Hepatocyte (in vitro differentiated cells): ENCODE measurements around the gene MSANTD2. TPM values are rescaled to one million over a fixed set of nuclear protein-coding genes. Genes with fewer than 3 reads are reported as not detected.

Experiments
- DNase-seq: peaks from one replicate; pipeline ENCODE4 v3.0.0-alpha.2; 2016; ENCODE audit warnings: low spot score
- H2AFZ ChIP-seq: fragments of 200-600 bp; sonication (generic); 2 replicates; pipeline ENCODE4 v1.6.0; 2016; ENCODE audit warnings: antibody characterized with exemption, mild to moderate bottlenecking
- H3K27ac ChIP-seq: fragments of 200-600 bp; sonication (generic); 2 replicates; pipeline ENCODE4 v1.5.1; 2016; ENCODE audit warnings: mild to moderate bottlenecking
- H3K27me3 ChIP-seq: fragments of 200-600 bp; sonication (generic); 2 replicates; pipeline ENCODE4 v1.6.1; 2016
- H3K36me3 ChIP-seq: fragments of 200-600 bp; sonication (generic); replicated peaks from 2 replicates; pipeline ENCODE4 v1.5.1; 2016; ENCODE audit warnings: low read depth; ENCODE audit not compliant: insufficient read depth
- H3K4me1 ChIP-seq: fragments of 200-600 bp; sonication (generic); 2 replicates; pipeline ENCODE4 v1.5.1; 2016; ENCODE audit warnings: mild to moderate bottlenecking, moderate library complexity; ENCODE audit not compliant: insufficient read depth
- H3K4me2 ChIP-seq: fragments of 200-600 bp; sonication (generic); 2 replicates; pipeline ENCODE4 v1.6.0; 2016
- H3K4me3 ChIP-seq: fragments of 200-600 bp; sonication (generic); 2 replicates; pipeline ENCODE4 v1.5.1; 2016; ENCODE audit warnings: mild to moderate bottlenecking
- H3K79me2 ChIP-seq: fragments of 200-600 bp; sonication (generic); 2 replicates; pipeline ENCODE4 v1.6.0; 2017; ENCODE audit warnings: mild to moderate bottlenecking
- H3K9me2 ChIP-seq: fragments of 200-600 bp; sonication (generic); replicated peaks from 2 replicates; pipeline ENCODE4 v1.6.0; 2017; ENCODE audit warnings: mild to moderate bottlenecking; ENCODE audit not compliant: insufficient read depth
- H3K9me3 ChIP-seq: fragments of 200-600 bp; sonication (generic); 2 replicates; pipeline ENCODE4 v1.5.1; 2016; ENCODE audit warnings: low read depth, mild to moderate bottlenecking
- H4K20me1 ChIP-seq: fragments of 200-600 bp; sonication (generic); 2 replicates; pipeline ENCODE4 v1.6.0; 2016; ENCODE audit warnings: mild to moderate bottlenecking; ENCODE audit not compliant: insufficient read depth, poor library complexity, severe bottlenecking
- CTCF ChIP-seq: fragments of 200-600 bp; sonication (generic); IDR thresholded peaks from 2 replicates; pipeline ENCODE4 v1.5.1; 2016; ENCODE audit warnings: antibody characterized with exemption, mild to moderate bottlenecking; ENCODE audit not compliant: poor library complexity
- EZH2 ChIP-seq: fragments of 200-600 bp; sonication (generic); IDR thresholded peaks from 2 replicates; pipeline ENCODE4 v1.6.1; 2016; ENCODE audit warnings: antibody characterized with exemption, mild to moderate bottlenecking, borderline replicate concordance
- EZH2phosphoT487 ChIP-seq: fragments of 200-600 bp; sonication (generic); IDR thresholded peaks from one replicate; pipeline ENCODE4 v1.6.1; 2018; ENCODE audit warnings: antibody characterized with exemption, mild to moderate bottlenecking, low read depth, moderate library complexity; ENCODE audit not compliant: unreplicated experiment, severe bottlenecking
- WGBS: methylation state at CpG from one replicate; pipeline ENCODE4 v1.1.6; 2016; ENCODE audit warnings: low lambda C conversion rate; ENCODE audit errors: missing lambda C conversion rate; 5-methylcytosine and 5-hydroxymethylcytosine counted together
- polyA plus RNA-seq: library from polyadenylated mRNA; unstranded; fragments of >200 nt; fragmentation: Nextera tagmentation; extraction: Ambion mirVana; gene quantifications from 2 replicates; pipeline ENCODE4 v1.2.1, GENCODE V29; 2016
- total RNA-seq: library from RNA; depleted of rRNA; stranded (reverse); fragments of >200 nt; gene quantifications from 2 replicates; pipeline ENCODE4 v1.2.3, GENCODE V29; 2014

Gene MSANTD2
- total and polyA plus RNA-seq, 2 experiments from 2014 or later = 11.2 to 18.3 TPM

GRCh38 chr11:124825876-124826275 lies 25.7 kb upstream of the MSANTD2 start:
- Histone ChIP-seq H3K4me1 (no peaks in the 10 kb centered on the region), H3K9me2 (no peaks in the 10 kb centered on the region), H3K27ac (no peak overlapping the region), H3K27me3 (peaks cover 4% of the 10 kb centered on the region), H3K36me3 (no peaks in the 10 kb centered on the region), H3K4me2 (no peak overlapping the region), H3K79me2 (no peaks in the 10 kb centered on the region), H4K20me1 (no peaks in the 10 kb centered on the region), H3K4me3 (no peak overlapping the region), H3K9me3 (no peaks in the 10 kb centered on the region), H2AFZ (no peak overlapping the region)
- no peak for DNase-seq
- WGBS = 69% methylated on average over 3 of the region's 3 CpGs
- no peak for TF ChIP-seq EZH2phosphoT487

GRCh38 chr11:124823512-124824376 lies 23.5 kb upstream of the MSANTD2 start:
- Histone ChIP-seq H3K27me3 (peaks cover 10% of the 10 kb centered on the region), H3K9me3 (no peaks in the 10 kb centered on the region), H3K36me3 (no peaks in the 10 kb centered on the region), H3K9me2 (no peaks in the 10 kb centered on the region), H3K27ac (peak overlapping the region; percentile 85), H2AFZ (no peak overlapping the region), H4K20me1 (no peaks in the 10 kb centered on the region), H3K4me3 (no peak overlapping the region), H3K79me2 (no peaks in the 10 kb centered on the region), H3K4me2 (peak overlapping the region; percentile 3), H3K4me1 (no peaks in the 10 kb centered on the region)
- 57% methylated on average over 8 of the region's 8 CpGs for WGBS
- TF ChIP-seq CTCF (no peak), EZH2phosphoT487 (no peak), EZH2 (no peak)
- DNase-seq = no peak

- no peaks in the 10 kb centered on the region for H3K36me3 ChIP-seq
- H2AFZ ChIP-seq = no peak overlapping the region
- no peak overlapping the region for H3K27ac ChIP-seq
- H3K9me2 ChIP-seq = no peaks in the 10 kb centered on the region
- TF ChIP-seq EZH2 = no peak
- TF ChIP-seq EZH2phosphoT487 = no peak
- no peak for TF ChIP-seq CTCF
- H3K27me3 ChIP-seq = peaks cover 11% of the 10 kb centered on the region
- H3K4me2 ChIP-seq = no peak overlapping the region
- DNase-seq = no peak
- H3K9me3 ChIP-seq = no peaks in the 10 kb centered on the region
- H3K4me1 ChIP-seq = no peaks in the 10 kb centered on the region
- H4K20me1 ChIP-seq = no peaks in the 10 kb centered on the region
- H3K79me2 ChIP-seq = no peaks in the 10 kb centered on the region
- H3K4me3 ChIP-seq = no peak overlapping the region
- 77% methylated on average over 6 of the region's 6 CpGs for WGBS
Measured at GRCh38 chr11:124821995-124822730, 22.0 kb upstream of the MSANTD2 start.

GRCh38 chr11:124817036-124817435 lies 16.8 kb upstream of the MSANTD2 start:
- no peak for DNase-seq
- Histone ChIP-seq H3K9me2 (no peaks in the 10 kb centered on the region), H3K79me2 (no peaks in the 10 kb centered on the region), H3K36me3 (no peaks in the 10 kb centered on the region), H3K4me2 (no peak overlapping the region), H3K4me1 (no peaks in the 10 kb centered on the region), H3K27me3 (peaks cover 20% of the 10 kb centered on the region), H3K27ac (no peak overlapping the region), H4K20me1 (no peaks in the 10 kb centered on the region), H2AFZ (no peak overlapping the region), H3K9me3 (no peaks in the 10 kb centered on the region), H3K4me3 (no peak overlapping the region)
- no peak for TF ChIP-seq CTCF
- no peak for TF ChIP-seq EZH2phosphoT487
- no peak for TF ChIP-seq EZH2
- WGBS = 95% methylated on average over 3 of the region's 3 CpGs
